Liver (tissue), 3 donors: ENCODE results near the gene RESF1.

ENCODE experiments used
- ATF3 ChIP-seq: IDR thresholded peaks from 2 replicates; pipeline ENCODE4 v1.6.1; 2016; ENCODE audit warnings: antibody characterized with exemption
- GABPA ChIP-seq, 2 donors: IDR thresholded peaks in 1 of 2; conservative IDR thresholded peaks in 1 of 2; 2 replicates each; pipeline ENCODE4 v1.6.1; 2016; ENCODE audit warnings: antibody characterized with exemption in 2 of 2, mild to moderate bottlenecking in 1 of 2, moderate library complexity in 1 of 2
- HNF4A ChIP-seq, 2 donors: conservative IDR thresholded peaks; 2 replicates each; pipeline ENCODE4 v1.6.1; 2016; ENCODE audit warnings: antibody characterized with exemption in 2 of 2, mild to moderate bottlenecking in 2 of 2
- JUND ChIP-seq, 2 donors: IDR thresholded peaks; 2 replicates each; pipeline ENCODE4 v1.6.1; 2016; ENCODE audit warnings: antibody characterized with exemption in 2 of 2
- TAF1 ChIP-seq: conservative IDR thresholded peaks from 2 replicates; pipeline ENCODE4 v1.6.1; 2016; ENCODE audit warnings: antibody characterized with exemption, mild to moderate bottlenecking
- YY1 ChIP-seq: IDR thresholded peaks from 2 replicates; pipeline ENCODE4 v1.6.1; 2016; ENCODE audit warnings: antibody characterized with exemption, mild to moderate bottlenecking
- TF ChIP-seq, protein P1 (sequence below): fragments of 150-350 bp; IDR thresholded peaks from 2 replicates; pipeline ENCODE4 v1.5.1; 2017; ENCODE audit warnings: improper control_type of control experiment, low read depth, low read length; ENCODE audit not compliant: missing input control
- TF ChIP-seq, protein P2 (sequence below): IDR thresholded peaks from 2 replicates; pipeline ENCODE4 v1.6.1; 2016; ENCODE audit warnings: antibody characterized with exemption, mild to moderate bottlenecking
- donor health status: healthy.
- donor health status: healthy.

DNA sequence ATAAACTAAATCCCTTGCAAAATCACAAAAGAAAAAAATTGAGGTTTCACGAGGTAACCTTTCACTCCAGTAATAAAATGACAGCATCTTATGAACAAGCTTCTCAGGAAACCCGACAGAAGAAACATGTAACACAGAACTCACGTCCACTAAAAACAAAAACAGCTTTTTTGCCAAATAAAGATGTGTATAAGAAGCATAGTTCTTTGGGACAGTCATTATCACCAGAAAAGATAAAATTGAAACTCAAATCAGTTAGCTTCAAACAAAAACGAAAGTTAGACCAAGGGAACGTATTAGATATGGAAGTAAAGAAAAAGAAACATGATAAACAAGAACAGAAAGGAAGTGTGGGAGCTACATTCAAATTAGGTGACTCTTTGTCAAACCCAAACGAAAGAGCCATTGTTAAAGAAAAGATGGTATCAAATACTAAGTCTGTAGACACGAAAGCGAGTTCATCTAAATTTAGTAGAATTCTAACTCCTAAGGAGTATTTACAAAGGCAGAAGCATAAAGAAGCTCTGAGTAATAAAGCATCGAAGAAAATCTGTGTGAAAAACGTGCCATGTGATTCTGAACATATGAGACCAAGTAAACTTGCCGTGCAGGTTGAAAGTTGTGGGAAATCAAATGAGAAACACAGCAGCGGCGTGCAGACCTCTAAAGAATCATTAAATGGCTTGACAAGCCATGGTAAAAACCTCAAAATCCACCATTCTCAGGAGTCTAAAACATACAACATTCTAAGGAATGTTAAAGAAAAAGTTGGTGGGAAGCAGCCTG lies 25.8 kb downstream of the RESF1 start:
- no peak for TF ChIP-seq JUND (IDR thresholded peaks at IDR 0.05)
- TF ChIP-seq, protein P1, sequence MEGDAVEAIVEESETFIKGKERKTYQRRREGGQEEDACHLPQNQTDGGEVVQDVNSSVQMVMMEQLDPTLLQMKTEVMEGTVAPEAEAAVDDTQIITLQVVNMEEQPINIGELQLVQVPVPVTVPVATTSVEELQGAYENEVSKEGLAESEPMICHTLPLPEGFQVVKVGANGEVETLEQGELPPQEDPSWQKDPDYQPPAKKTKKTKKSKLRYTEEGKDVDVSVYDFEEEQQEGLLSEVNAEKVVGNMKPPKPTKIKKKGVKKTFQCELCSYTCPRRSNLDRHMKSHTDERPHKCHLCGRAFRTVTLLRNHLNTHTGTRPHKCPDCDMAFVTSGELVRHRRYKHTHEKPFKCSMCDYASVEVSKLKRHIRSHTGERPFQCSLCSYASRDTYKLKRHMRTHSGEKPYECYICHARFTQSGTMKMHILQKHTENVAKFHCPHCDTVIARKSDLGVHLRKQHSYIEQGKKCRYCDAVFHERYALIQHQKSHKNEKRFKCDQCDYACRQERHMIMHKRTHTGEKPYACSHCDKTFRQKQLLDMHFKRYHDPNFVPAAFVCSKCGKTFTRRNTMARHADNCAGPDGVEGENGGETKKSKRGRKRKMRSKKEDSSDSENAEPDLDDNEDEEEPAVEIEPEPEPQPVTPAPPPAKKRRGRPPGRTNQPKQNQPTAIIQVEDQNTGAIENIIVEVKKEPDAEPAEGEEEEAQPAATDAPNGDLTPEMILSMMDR = no peak
- TF ChIP-seq TAF1 = no peak
- TF ChIP-seq ATF3 = no peak
- TF ChIP-seq, protein P2, sequence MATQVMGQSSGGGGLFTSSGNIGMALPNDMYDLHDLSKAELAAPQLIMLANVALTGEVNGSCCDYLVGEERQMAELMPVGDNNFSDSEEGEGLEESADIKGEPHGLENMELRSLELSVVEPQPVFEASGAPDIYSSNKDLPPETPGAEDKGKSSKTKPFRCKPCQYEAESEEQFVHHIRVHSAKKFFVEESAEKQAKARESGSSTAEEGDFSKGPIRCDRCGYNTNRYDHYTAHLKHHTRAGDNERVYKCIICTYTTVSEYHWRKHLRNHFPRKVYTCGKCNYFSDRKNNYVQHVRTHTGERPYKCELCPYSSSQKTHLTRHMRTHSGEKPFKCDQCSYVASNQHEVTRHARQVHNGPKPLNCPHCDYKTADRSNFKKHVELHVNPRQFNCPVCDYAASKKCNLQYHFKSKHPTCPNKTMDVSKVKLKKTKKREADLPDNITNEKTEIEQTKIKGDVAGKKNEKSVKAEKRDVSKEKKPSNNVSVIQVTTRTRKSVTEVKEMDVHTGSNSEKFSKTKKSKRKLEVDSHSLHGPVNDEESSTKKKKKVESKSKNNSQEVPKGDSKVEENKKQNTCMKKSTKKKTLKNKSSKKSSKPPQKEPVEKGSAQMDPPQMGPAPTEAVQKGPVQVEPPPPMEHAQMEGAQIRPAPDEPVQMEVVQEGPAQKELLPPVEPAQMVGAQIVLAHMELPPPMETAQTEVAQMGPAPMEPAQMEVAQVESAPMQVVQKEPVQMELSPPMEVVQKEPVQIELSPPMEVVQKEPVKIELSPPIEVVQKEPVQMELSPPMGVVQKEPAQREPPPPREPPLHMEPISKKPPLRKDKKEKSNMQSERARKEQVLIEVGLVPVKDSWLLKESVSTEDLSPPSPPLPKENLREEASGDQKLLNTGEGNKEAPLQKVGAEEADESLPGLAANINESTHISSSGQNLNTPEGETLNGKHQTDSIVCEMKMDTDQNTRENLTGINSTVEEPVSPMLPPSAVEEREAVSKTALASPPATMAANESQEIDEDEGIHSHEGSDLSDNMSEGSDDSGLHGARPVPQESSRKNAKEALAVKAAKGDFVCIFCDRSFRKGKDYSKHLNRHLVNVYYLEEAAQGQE = no peak
- TF ChIP-seq HNF4A (conservative IDR thresholded peaks at IDR 0.05) = no peak
- no peak for TF ChIP-seq YY1
- TF ChIP-seq GABPA (IDR thresholded peaks at IDR 0.05 in 1 of 2, conservative IDR thresholded peaks at IDR 0.05 in 1 of 2) = no peak
